ENCODE results near the gene FAF2. TPM values are rescaled to one million over a fixed set of nuclear protein-coding genes. Genes with fewer than 3 reads are reported as not detected.

Gene FAF2, protein sequence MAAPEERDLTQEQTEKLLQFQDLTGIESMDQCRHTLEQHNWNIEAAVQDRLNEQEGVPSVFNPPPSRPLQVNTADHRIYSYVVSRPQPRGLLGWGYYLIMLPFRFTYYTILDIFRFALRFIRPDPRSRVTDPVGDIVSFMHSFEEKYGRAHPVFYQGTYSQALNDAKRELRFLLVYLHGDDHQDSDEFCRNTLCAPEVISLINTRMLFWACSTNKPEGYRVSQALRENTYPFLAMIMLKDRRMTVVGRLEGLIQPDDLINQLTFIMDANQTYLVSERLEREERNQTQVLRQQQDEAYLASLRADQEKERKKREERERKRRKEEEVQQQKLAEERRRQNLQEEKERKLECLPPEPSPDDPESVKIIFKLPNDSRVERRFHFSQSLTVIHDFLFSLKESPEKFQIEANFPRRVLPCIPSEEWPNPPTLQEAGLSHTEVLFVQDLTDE
- total RNA-seq (2021): 50.7 and 53.2 TPM in 2 replicates
- percentile 85 among the genes with signal in this experiment for Bru-seq, nascent RNA
- percentile 87 among the genes with signal in this experiment for BruChase-seq, experiment 1, labeled RNA remaining after a 2-hour chase
- BruChase-seq, experiment 2, labeled RNA remaining after a 6-hour chase: percentile 87 among the genes with signal in this experiment
- long read RNA-seq, full-length matches to known transcripts: 97 of 143 reads
- long read RNA-seq, partial matches to known transcripts: 8 of 143 reads
- long read RNA-seq, other reads (novel, unspliced or antisense): 38 of 143 reads

DNA sequence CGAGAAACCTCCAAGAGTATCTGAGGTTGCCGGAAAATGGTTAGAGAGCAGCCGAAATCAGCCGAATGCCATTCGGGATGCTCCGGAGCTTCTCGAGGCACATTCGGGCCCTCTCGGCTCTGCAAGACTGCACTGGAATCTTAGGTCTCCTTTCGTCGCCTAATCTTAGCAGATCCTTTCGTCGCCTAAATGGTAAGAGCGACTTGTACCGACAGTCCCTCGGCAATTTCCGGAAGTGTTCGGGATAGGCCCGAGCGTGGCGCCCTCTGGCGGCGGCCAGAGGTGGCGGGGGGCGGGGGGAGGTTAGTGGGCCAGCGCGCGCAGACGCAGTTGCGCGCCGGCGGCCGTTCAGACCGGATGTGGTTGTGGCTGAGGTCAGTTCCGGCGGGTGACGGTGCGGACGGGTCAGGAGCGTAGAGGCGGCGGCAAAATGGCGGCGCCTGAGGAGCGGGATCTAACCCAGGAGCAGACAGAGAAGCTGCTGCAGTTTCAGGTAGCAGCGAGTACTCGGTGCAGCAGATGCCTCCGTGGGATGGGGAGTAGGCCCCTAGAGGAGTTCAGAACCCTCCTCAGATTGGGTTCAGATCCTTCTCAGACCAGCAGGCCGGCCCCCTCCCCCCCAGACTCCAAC is at the start of gene FAF2:
Gene FAF2 (plus strand): TSS at position 408 of the 631 bp plus-strand sequence. CDS start 23 bp downstream, at position 431.
- ChIA-PET CTCF (interaction anchor here (0.6 to 0.8 kb wide), 3 partner anchors 19 to 31 kb away, joined by 3 to 4 read pairs (median 3); no protein-coding TSS in a partner anchor), POLR2A (ENCODE audit: low non-redundant PET) (interaction anchor here (0.6 to 0.7 kb wide), 2 partner anchors 89 to 207 kb away, joined by 4 to 5 read pairs; partner anchors contain the start of gene RNF44)
- intact Hi-C loops (cut with micrococcal nuclease; ENCODE audit: unreplicated experiment): no loop called here
- TF ChIP-seq EZH2 (IDR thresholded peaks at IDR 0.05; ENCODE audit: borderline replicate concordance, low read depth, low read length, poor library complexity, severe bottlenecking): no peak
- TF ChIP-seq, protein P1, sequence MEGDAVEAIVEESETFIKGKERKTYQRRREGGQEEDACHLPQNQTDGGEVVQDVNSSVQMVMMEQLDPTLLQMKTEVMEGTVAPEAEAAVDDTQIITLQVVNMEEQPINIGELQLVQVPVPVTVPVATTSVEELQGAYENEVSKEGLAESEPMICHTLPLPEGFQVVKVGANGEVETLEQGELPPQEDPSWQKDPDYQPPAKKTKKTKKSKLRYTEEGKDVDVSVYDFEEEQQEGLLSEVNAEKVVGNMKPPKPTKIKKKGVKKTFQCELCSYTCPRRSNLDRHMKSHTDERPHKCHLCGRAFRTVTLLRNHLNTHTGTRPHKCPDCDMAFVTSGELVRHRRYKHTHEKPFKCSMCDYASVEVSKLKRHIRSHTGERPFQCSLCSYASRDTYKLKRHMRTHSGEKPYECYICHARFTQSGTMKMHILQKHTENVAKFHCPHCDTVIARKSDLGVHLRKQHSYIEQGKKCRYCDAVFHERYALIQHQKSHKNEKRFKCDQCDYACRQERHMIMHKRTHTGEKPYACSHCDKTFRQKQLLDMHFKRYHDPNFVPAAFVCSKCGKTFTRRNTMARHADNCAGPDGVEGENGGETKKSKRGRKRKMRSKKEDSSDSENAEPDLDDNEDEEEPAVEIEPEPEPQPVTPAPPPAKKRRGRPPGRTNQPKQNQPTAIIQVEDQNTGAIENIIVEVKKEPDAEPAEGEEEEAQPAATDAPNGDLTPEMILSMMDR (conservative IDR thresholded peaks at IDR 0.05; ENCODE audit: low read depth, low read length): peak; percentile 99
- peaks cover 6% of the 10 kb centered on the region for H3K4me1 ChIP-seq (ENCODE audit: insufficient read depth, low read length, poor library complexity, severe bottlenecking)
- DNase-seq (ENCODE audit: low spot score): peak; percentile 98
- H3K9me3 ChIP-seq (ENCODE audit: low read depth, low read length, poor library complexity, severe bottlenecking): no peaks in the 10 kb centered on the region
- peak within 1 kb of the TSS; percentile 97 for H3K27ac ChIP-seq (ENCODE audit: low read depth, low read length, poor library complexity, severe bottlenecking)
- H3K27me3 ChIP-seq (replicated peaks; ENCODE audit: insufficient read depth, low read depth, low read length, poor library complexity): no peaks in the 10 kb centered on the region
- peak within 1 kb of the TSS; percentile 99 for H3K4me3 ChIP-seq (ENCODE audit: low read depth, low read length, poor library complexity, severe bottlenecking)
- BruUV-seq (replicated peaks): no TSS peak
- H3K36me3 ChIP-seq (ENCODE audit: insufficient read depth, low read length, poor library complexity, severe bottlenecking): peaks cover 8% of the 10 kb centered on the region

DNA sequence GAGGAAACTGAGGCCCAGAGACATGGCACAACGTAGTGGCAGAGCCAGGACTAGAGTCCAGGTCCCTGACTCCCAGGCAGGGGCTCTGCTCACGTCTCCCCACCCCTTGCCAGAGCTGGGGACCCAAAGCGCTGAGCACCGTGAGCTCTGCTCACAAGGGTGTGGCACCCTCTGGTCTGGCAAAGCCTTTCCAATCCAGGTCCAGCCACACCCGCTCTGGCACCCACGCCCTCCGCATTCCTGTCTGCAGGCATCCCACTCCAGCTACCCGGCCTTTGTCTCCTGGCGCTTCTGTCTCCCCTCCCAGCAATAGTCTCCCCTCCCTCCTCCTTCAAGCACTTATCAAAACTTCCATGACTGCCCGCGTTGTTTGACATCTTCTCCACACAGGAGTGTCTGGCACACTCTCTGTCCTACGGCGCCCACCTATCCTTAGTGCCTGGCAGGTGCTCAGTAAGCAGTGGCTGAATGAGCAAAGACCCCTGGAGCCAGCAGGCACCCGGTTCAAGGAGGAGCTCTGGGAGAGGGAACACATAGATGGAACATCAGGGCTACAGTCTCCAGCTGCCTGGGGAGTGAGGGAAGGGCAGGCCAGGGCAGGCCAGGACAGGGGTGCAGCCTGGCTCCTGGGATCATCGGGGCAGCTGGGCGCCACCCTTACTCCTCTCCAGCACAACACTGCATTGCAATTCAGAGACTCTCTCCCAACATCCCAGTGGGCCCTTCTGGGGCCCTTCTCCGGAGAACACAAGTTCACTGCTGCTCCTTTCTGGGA is 47.6 kb upstream of the FAF2 start:
- Histone ChIP-seq H3K27ac (ENCODE audit: low read depth, low read length, poor library complexity, severe bottlenecking) (no peak overlapping the region), H3K4me3 (ENCODE audit: low read depth, low read length, poor library complexity, severe bottlenecking) (no peak overlapping the region), H3K9me3 (ENCODE audit: low read depth, low read length, poor library complexity, severe bottlenecking) (no peaks in the 10 kb centered on the region), H3K36me3 (ENCODE audit: insufficient read depth, low read length, poor library complexity, severe bottlenecking) (no peaks in the 10 kb centered on the region), H3K4me1 (ENCODE audit: insufficient read depth, low read length, poor library complexity, severe bottlenecking) (no peaks in the 10 kb centered on the region), H3K27me3 (replicated peaks; ENCODE audit: insufficient read depth, low read depth, low read length, poor library complexity) (no peaks in the 10 kb centered on the region)
- TF ChIP-seq EZH2 (IDR thresholded peaks at IDR 0.05; ENCODE audit: borderline replicate concordance, low read depth, low read length, poor library complexity, severe bottlenecking): no peak
- TF ChIP-seq, protein P1 (conservative IDR thresholded peaks at IDR 0.05; ENCODE audit: low read depth, low read length): no peak
- intact Hi-C loops (cut with micrococcal nuclease; ENCODE audit: unreplicated experiment): no loop called here
- no TSS peak for BruUV-seq (replicated peaks)
- POLR2A ChIA-PET (ENCODE audit: low non-redundant PET): no interaction called here
- CTCF ChIA-PET: no interaction called here
- no peak for DNase-seq (ENCODE audit: low spot score)

Measured in A673 (cell line).